ENCODE results near the gene ZFAND2A. TPM values are rescaled to one million over a fixed set of nuclear protein-coding genes. Genes with fewer than 3 reads are reported as not detected.

Gene ZFAND2A
- total and polyA plus RNA-seq, 12 donors = 11.8 to 54.1 (median 20.2) TPM

GRCh38 chr7:1106793-1107421 is 53.1 kb downstream of the ZFAND2A start:
- WGBS, 4 donors = 82 to 93% (median 85%) methylated on average over 9 to 20 of the region's 20 CpGs

GRCh38 chr7:1106063-1106792 is 53.8 kb downstream of the ZFAND2A start:
- WGBS, 4 donors = 88 to 90% (median 90%) methylated on average over 27 of the region's 27 CpGs
- Histone ChIP-seq H3K4me3 (no peak overlapping the region), H3K27ac (no peak overlapping the region), H3K36me3 (replicated peaks in 1 of 2) (no peaks in the 10 kb centered on the region), H3K9me3 (replicated peaks in 1 of 3) (no peaks in the 10 kb centered on the region), H3K27me3 (no peaks in the 10 kb centered on the region), H3K4me1 (replicated peaks in 1 of 2) (no peaks in the 10 kb centered on the region)
- intact Hi-C loops (cut with DNase I) = no loop called here
- TF ChIP-seq CTCF (IDR thresholded peaks at IDR 0.05) = no peak
- no peak for TF ChIP-seq POLR2A (IDR thresholded peaks at IDR 0.05)
- DNase-seq = no peak

More at GRCh38 chr7:1106793-1107421, 53.1 kb downstream of the ZFAND2A start:
- no peaks in the 10 kb centered on the region for H3K27me3 ChIP-seq
- no peaks in the 10 kb centered on the region for H3K36me3 ChIP-seq (replicated peaks in 1 of 2)
- intact Hi-C loops (cut with DNase I) = no loop called here
- no peaks in the 10 kb centered on the region for H3K9me3 ChIP-seq (replicated peaks in 1 of 3)
- no peaks in the 10 kb centered on the region for H3K4me1 ChIP-seq (replicated peaks in 1 of 2)
- no peak for DNase-seq
- H3K27ac ChIP-seq = no peak overlapping the region
- TF ChIP-seq POLR2A (IDR thresholded peaks at IDR 0.05) (no peak), CTCF (IDR thresholded peaks at IDR 0.05) (no peak)
- no peak overlapping the region for H3K4me3 ChIP-seq

- intact Hi-C loops (cut with DNase I) = no loop called here
- no peaks in the 10 kb centered on the region for H3K4me1 ChIP-seq (replicated peaks in 1 of 2)
- H3K9me3 ChIP-seq (replicated peaks in 1 of 3) = no peaks in the 10 kb centered on the region
- H3K27me3 ChIP-seq = no peaks in the 10 kb centered on the region
- no peak for DNase-seq
- WGBS, 4 donors = 90 to 94% (median 93%) methylated on average over 11 of the region's 11 CpGs
- H3K27ac ChIP-seq = no peak overlapping the region
- no peak overlapping the region for H3K4me3 ChIP-seq
- no peak for TF ChIP-seq POLR2A (IDR thresholded peaks at IDR 0.05)
- no peak for TF ChIP-seq CTCF (IDR thresholded peaks at IDR 0.05)
- H3K36me3 ChIP-seq (replicated peaks in 1 of 2) = no peaks in the 10 kb centered on the region
Observed at GRCh38 chr7:1105189-1105588, 54.8 kb downstream of the ZFAND2A start.

- Histone ChIP-seq H3K4me1 (replicated peaks in 1 of 2) (no peaks in the 10 kb centered on the region), H3K4me3 (no peak overlapping the region), H3K27me3 (no peaks in the 10 kb centered on the region), H3K36me3 (replicated peaks in 1 of 2) (no peaks in the 10 kb centered on the region), H3K9me3 (replicated peaks in 1 of 3) (no peaks in the 10 kb centered on the region), H3K27ac (no peak overlapping the region)
- no peak for TF ChIP-seq CTCF (IDR thresholded peaks at IDR 0.05)
- DNase-seq = no peak
- intact Hi-C loops (cut with DNase I) = no loop called here
- WGBS, 4 donors = 87 to 94% (median 90%) methylated on average over 12 to 13 of the region's 13 CpGs
Observed at GRCh38 chr7:1104516-1105179, 55.3 kb downstream of the ZFAND2A start.
